ENCODE data around the gene GIPC2.
A peak's percentile ranks its signal among the peaks of the same experiment; 100 is the strongest.
"Not testable (repeated sequence)": the region's sequence is repeated elsewhere in the genome, so short reads cannot be mapped to it uniquely, and the experiment has no call there.

GIPC2 gene, protein sequence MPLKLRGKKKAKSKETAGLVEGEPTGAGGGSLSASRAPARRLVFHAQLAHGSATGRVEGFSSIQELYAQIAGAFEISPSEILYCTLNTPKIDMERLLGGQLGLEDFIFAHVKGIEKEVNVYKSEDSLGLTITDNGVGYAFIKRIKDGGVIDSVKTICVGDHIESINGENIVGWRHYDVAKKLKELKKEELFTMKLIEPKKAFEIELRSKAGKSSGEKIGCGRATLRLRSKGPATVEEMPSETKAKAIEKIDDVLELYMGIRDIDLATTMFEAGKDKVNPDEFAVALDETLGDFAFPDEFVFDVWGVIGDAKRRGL

GRCh38 chr1:78045926-78046778 is at the start of gene GIPC2:
Gene GIPC2 (plus strand): TSS chr1:78045966. CDS start chr1:78046095, 129 bp downstream.
- TF ChIP-seq CTCF (IDR thresholded peaks at IDR 0.05; ENCODE audit: low read depth, low read length, missing control alignments) = no peak
- peak within 1 kb of the TSS; percentile 48 for H3K4me3 ChIP-seq (replicated peaks; ENCODE audit: low read depth, low read length)
- DNase-seq (ENCODE audit: extremely low read depth, low read depth) = no peak

GRCh38 chr1:77996734-77997133 is 49.0 kb upstream of the GIPC2 start:
- no peak overlapping the region for H3K4me3 ChIP-seq (replicated peaks; ENCODE audit: low read depth, low read length)
- TF ChIP-seq CTCF (IDR thresholded peaks at IDR 0.05; ENCODE audit: low read depth, low read length, missing control alignments) = no peak
- DNase-seq (ENCODE audit: extremely low read depth, low read depth) = no peak

DNA sequence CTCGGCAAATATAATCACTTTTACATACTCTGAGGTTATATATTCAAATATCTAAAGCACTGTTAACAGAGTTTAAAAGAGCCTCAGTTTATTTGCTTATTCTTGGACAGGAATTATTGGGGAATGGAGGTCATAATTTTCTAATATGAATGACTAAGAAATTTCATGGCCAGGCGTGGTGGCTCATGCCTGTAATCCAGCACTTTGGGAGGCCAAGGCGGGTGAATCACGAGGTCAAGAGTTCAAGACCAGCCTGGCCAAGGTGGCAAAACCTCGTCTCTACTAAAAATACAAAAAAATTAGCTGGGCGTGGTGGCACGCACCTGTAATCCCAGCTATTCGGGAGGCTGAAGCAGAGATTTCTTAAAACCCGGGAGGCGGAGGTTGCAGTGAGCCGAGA is 45.2 kb upstream of the GIPC2 start:
- not testable (repeated sequence) for DNase-seq (ENCODE audit: extremely low read depth, low read depth); H3K4me3 ChIP-seq (replicated peaks; ENCODE audit: low read depth, low read length)

DNA sequence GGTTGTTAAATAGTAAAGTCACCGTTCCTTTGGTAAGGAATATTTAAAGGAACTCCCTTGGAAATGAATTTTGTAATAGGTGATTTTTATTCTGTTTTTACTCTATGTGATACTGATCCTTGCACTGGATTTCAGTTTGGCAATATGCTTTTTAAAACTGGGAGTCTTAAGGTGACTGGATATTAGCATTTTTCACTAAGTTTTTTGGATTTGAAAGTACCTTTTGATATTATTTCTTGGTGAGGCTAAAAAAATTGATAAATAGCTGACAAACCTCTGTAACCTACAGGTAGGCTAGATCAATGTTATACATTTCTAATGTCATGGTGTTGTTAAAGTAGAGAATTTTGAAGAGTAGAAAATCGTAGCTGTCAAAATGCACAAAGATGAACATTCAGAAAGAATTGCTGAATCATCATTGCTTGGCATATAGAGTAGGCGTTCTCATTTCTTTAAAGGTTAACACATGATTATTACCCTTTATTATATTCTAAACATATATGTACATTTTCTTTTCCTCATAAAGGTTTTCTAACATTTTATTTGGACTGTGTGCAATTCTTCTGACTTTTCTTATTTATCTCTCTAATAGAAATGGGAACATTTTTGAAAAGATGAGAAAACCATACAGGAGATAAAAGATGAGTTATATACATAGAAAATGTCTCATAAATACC is 42.6 kb upstream of the GIPC2 start:
- no peak overlapping the region for H3K4me3 ChIP-seq (replicated peaks; ENCODE audit: low read depth, low read length)
- TF ChIP-seq CTCF (IDR thresholded peaks at IDR 0.05; ENCODE audit: low read depth, low read length, missing control alignments) = no peak
- DNase-seq (ENCODE audit: extremely low read depth, low read depth) = no peak

GRCh38 chr1:78003882-78004718 is 41.7 kb upstream of the GIPC2 start:
- TF ChIP-seq CTCF (IDR thresholded peaks at IDR 0.05; ENCODE audit: low read depth, low read length, missing control alignments) = no peak
- peak; percentile 59 for DNase-seq (ENCODE audit: extremely low read depth, low read depth)
- H3K4me3 ChIP-seq (replicated peaks; ENCODE audit: low read depth, low read length) = peak overlapping the region; percentile 51

GRCh38 chr1:78004719-78005447 is 40.9 kb upstream of the GIPC2 start, which contains the start of gene DNAJB4:
Gene DNAJB4 (plus strand): TSS chr1:78004939. CDS start chr1:78005111, 172 bp downstream.
- DNase-seq (ENCODE audit: extremely low read depth, low read depth) = peak; percentile 97
- peak within 1 kb of the TSS; percentile 51 for H3K4me3 ChIP-seq (replicated peaks; ENCODE audit: low read depth, low read length)
- TF ChIP-seq CTCF (IDR thresholded peaks at IDR 0.05; ENCODE audit: low read depth, low read length, missing control alignments) = no peak
